Smooth muscle cell (in vitro differentiated cells): Measurements from ENCODE around the gene KCNK7. TPM values are rescaled to one million over a fixed set of nuclear protein-coding genes. Genes with fewer than 3 reads are reported as not detected.

Experiments used
- DNase-seq: peaks from one replicate; lab custom pipeline; 2025; ENCODE audit not compliant: unreplicated experiment; lab: John Stamatoyannopoulos, UW
- H2AFZ ChIP-seq: fragments of 200-600 bp; sonication (generic); 2 replicates; pipeline ENCODE4 v1.6.0; 2016; ENCODE audit warnings: antibody characterized with exemption, low read depth, mild to moderate bottlenecking
- H3F3A ChIP-seq: fragments of 200-600 bp; sonication (generic); 2 replicates; pipeline ENCODE4 v1.6.0; 2017; ENCODE audit warnings: antibody characterized with exemption, low read depth
- H3K27ac ChIP-seq: fragments of 200-600 bp; sonication (generic); 2 replicates; pipeline ENCODE4 v1.5.1; 2016; ENCODE audit warnings: low read depth, mild to moderate bottlenecking
- H3K27me3 ChIP-seq: fragments of 200-600 bp; sonication (generic); 2 replicates; pipeline ENCODE4 v1.6.1; 2016; ENCODE audit warnings: low read depth, mild to moderate bottlenecking
- H3K36me3 ChIP-seq: fragments of 200-600 bp; sonication (generic); 2 replicates; pipeline ENCODE4 v1.5.1; 2016; ENCODE audit warnings: low read depth
- H3K4me1 ChIP-seq: fragments of 200-600 bp; sonication (generic); 2 replicates; pipeline ENCODE4 v1.5.1; 2016; ENCODE audit warnings: low read depth
- H3K4me2 ChIP-seq: fragments of 200-600 bp; sonication (generic); 2 replicates; pipeline ENCODE4 v1.6.0; 2016; ENCODE audit warnings: mild to moderate bottlenecking
- H3K4me3 ChIP-seq: fragments of 200-600 bp; sonication (generic); 2 replicates; pipeline ENCODE4 v1.5.1; 2016; ENCODE audit warnings: mild to moderate bottlenecking
- H3K79me2 ChIP-seq: fragments of 200-600 bp; sonication (generic); 2 replicates; pipeline ENCODE4 v1.6.0; 2016; ENCODE audit warnings: low read depth, mild to moderate bottlenecking
- H3K9ac ChIP-seq: fragments of 200-600 bp; sonication (generic); 2 replicates; pipeline ENCODE4 v1.6.0; 2016; ENCODE audit warnings: low read depth
- H3K9me3 ChIP-seq: fragments of 200-600 bp; sonication (generic); replicated peaks from 2 replicates; pipeline ENCODE4 v1.5.1; 2016; ENCODE audit warnings: low read depth
- H4K20me1 ChIP-seq: fragments of 200-600 bp; sonication (generic); 2 replicates; pipeline ENCODE4 v1.6.0; 2016; ENCODE audit warnings: low read depth
- CTCF ChIP-seq: fragments of 200-600 bp; sonication (generic); IDR thresholded peaks from 2 replicates; pipeline ENCODE4 v1.5.1; 2017; ENCODE audit warnings: borderline replicate concordance, mild to moderate bottlenecking, antibody characterized with exemption; ENCODE audit not compliant: insufficient read depth, poor library complexity, severe bottlenecking
- WGBS: methylation state at CpG from one replicate; pipeline ENCODE4 v1.1.7; 2016; ENCODE audit warnings: low lambda C conversion rate; 5-methylcytosine and 5-hydroxymethylcytosine counted together
- polyA plus RNA-seq: library from polyadenylated mRNA; unstranded; fragments of >200 nt; fragmentation: Nextera tagmentation; extraction: Ambion mirVana; gene quantifications from 2 replicates; pipeline ENCODE4 v1.2.1, GENCODE V29; 2016
- total RNA-seq: library from RNA; depleted of rRNA; stranded (reverse); fragments of >200 nt; gene quantifications from 2 replicates; pipeline ENCODE4 v1.2.3, GENCODE V29; 2014

KCNK7 gene
- total RNA-seq (1.7 TPM in 1 of 2 replicates, not detected in the other), polyA plus RNA-seq (not detected in 2 replicates)

GRCh38 chr11:65595543-65596281 is at the start of gene KCNK7:
KCNK7 (minus strand) TSS chr11:65595800; CDS start chr11:65595772, 28 bp downstream.
- no peaks in the 10 kb centered on the region for H3K27me3 ChIP-seq
- no peak within 1 kb of the TSS for H3K27ac ChIP-seq
- no peak within 1 kb of the TSS for H3K4me3 ChIP-seq
- H3K4me2 ChIP-seq: no peak within 1 kb of the TSS
- WGBS: 82% methylated on average over 12 of the region's 12 CpGs
- no peaks in the 10 kb centered on the region for H3K36me3 ChIP-seq
- no peak within 1 kb of the TSS for H3K9ac ChIP-seq
- H2AFZ ChIP-seq: no peak within 1 kb of the TSS
- no peaks in the 10 kb centered on the region for H3K9me3 ChIP-seq
- H3F3A ChIP-seq: peaks cover 5% of the 10 kb centered on the region
- peaks cover 16% of the 10 kb centered on the region for H3K4me1 ChIP-seq
- no peaks in the 10 kb centered on the region for H4K20me1 ChIP-seq
- no peaks in the 10 kb centered on the region for H3K79me2 ChIP-seq
- no peak for TF ChIP-seq CTCF
- DNase-seq: no peak

GRCh38 chr11:65644837-65645236 is 49.2 kb upstream of the KCNK7 start:
- DNase-seq: no peak
- TF ChIP-seq CTCF: no peak
- Histone ChIP-seq H3F3A (no peaks in the 10 kb centered on the region), H3K9me3 (no peaks in the 10 kb centered on the region), H3K36me3 (no peaks in the 10 kb centered on the region), H4K20me1 (no peaks in the 10 kb centered on the region), H3K4me1 (no peaks in the 10 kb centered on the region), H3K4me3 (no peak overlapping the region), H3K79me2 (no peaks in the 10 kb centered on the region), H2AFZ (no peak overlapping the region), H3K27ac (no peak overlapping the region), H3K9ac (no peak overlapping the region), H3K4me2 (no peak overlapping the region), H3K27me3 (no peaks in the 10 kb centered on the region)
- 85% methylated on average over 11 of the region's 11 CpGs for WGBS

- H3K79me2 ChIP-seq: no peaks in the 10 kb centered on the region
- no peaks in the 10 kb centered on the region for H3F3A ChIP-seq
- H3K36me3 ChIP-seq: no peaks in the 10 kb centered on the region
- no peak for DNase-seq
- no peak overlapping the region for H3K27ac ChIP-seq
- no peak overlapping the region for H3K4me2 ChIP-seq
- peaks cover under 1% of the 10 kb centered on the region for H4K20me1 ChIP-seq
- no peak overlapping the region for H3K9ac ChIP-seq
- no peaks in the 10 kb centered on the region for H3K27me3 ChIP-seq
- WGBS: 65% methylated on average over 6 of the region's 6 CpGs
- no peak overlapping the region for H3K4me3 ChIP-seq
- no peak for TF ChIP-seq CTCF
- no peaks in the 10 kb centered on the region for H3K9me3 ChIP-seq
- H2AFZ ChIP-seq: no peak overlapping the region
- no peaks in the 10 kb centered on the region for H3K4me1 ChIP-seq
Observed at GRCh38 chr11:65643971-65644370, 48.4 kb upstream of the KCNK7 start.

- no peak overlapping the region for H3K27ac ChIP-seq
- H3K36me3 ChIP-seq: no peaks in the 10 kb centered on the region
- H3F3A ChIP-seq: peaks cover 5% of the 10 kb centered on the region
- no peaks in the 10 kb centered on the region for H3K9me3 ChIP-seq
- no peak overlapping the region for H2AFZ ChIP-seq
- H3K9ac ChIP-seq: no peak overlapping the region
- no peaks in the 10 kb centered on the region for H3K79me2 ChIP-seq
- H3K4me3 ChIP-seq: no peak overlapping the region
- H3K4me1 ChIP-seq: peaks cover 10% of the 10 kb centered on the region
- WGBS: 36% methylated on average over 39 of the region's 49 CpGs
- no peaks in the 10 kb centered on the region for H3K27me3 ChIP-seq
- H3K4me2 ChIP-seq: peak overlapping the region; percentile 13
- H4K20me1 ChIP-seq: peaks cover 11% of the 10 kb centered on the region
- no peak for DNase-seq
- no peak for TF ChIP-seq CTCF
Observed at GRCh38 chr11:65642014-65642671, 46.5 kb upstream of the KCNK7 start.
